8988T (cell line): ENCODE data around the gene PSAT1.
A peak's percentile ranks its signal among the peaks of the same experiment; 100 is the strongest.

Source experiments
- DNase-seq: peaks from one replicate; pipeline ENCODE4 v3.0.0; 2011

Gene PSAT1

GRCh38 chr9:78320030-78320693, 23.2 kb downstream of the PSAT1 start:
- no peak for DNase-seq

- DNase-seq: no peak
Measured at GRCh38 chr9:78320875-78321496, 24.1 kb downstream of the PSAT1 start.

GRCh38 chr9:78321505-78321904, 24.6 kb downstream of the PSAT1 start:
- DNase-seq: no peak

GRCh38 chr9:78324068-78324650, 27.2 kb downstream of the PSAT1 start:
- DNase-seq: no peak

- no peak for DNase-seq
Measured at GRCh38 chr9:78324682-78325081, 27.8 kb downstream of the PSAT1 start.

- no peak for DNase-seq
Measured at GRCh38 chr9:78325343-78325742, 28.4 kb downstream of the PSAT1 start.

GRCh38 chr9:78325846-78326360, 29.0 kb downstream of the PSAT1 start:
- DNase-seq: no peak

- DNase-seq: no peak
Measured at GRCh38 chr9:78326564-78326963, 29.6 kb downstream of the PSAT1 start.

GRCh38 chr9:78332381-78332780, 35.5 kb downstream of the PSAT1 start:
- no peak for DNase-seq

- no peak for DNase-seq
Measured at GRCh38 chr9:78348848-78349247, 51.9 kb downstream of the PSAT1 start.

- no peak for DNase-seq
Measured at GRCh38 chr9:78351816-78352215, 54.9 kb downstream of the PSAT1 start.

GRCh38 chr9:78354324-78354973, 57.5 kb downstream of the PSAT1 start:
- DNase-seq: no peak

GRCh38 chr9:78354989-78355388, 58.1 kb downstream of the PSAT1 start:
- DNase-seq: no peak

GRCh38 chr9:78356634-78357033, 59.7 kb downstream of the PSAT1 start:
- DNase-seq: no peak

GRCh38 chr9:78357165-78357873, 60.4 kb downstream of the PSAT1 start:
- no peak for DNase-seq

GRCh38 chr9:78358329-78359051, 61.6 kb downstream of the PSAT1 start:
- no peak for DNase-seq

GRCh38 chr9:78363221-78363620, 66.3 kb downstream of the PSAT1 start:
- no peak for DNase-seq

GRCh38 chr9:78365748-78366697, 69.1 kb downstream of the PSAT1 start:
- no peak for DNase-seq

GRCh38 chr9:78366827-78367226, 69.9 kb downstream of the PSAT1 start:
- DNase-seq: no peak

- DNase-seq: no peak
Measured at GRCh38 chr9:78368236-78368635, 71.3 kb downstream of the PSAT1 start.

- peak; percentile 49 for DNase-seq
Measured at GRCh38 chr9:78369639-78370219, 72.8 kb downstream of the PSAT1 start.
